ENCODE results near the gene RPA1. TPM values are rescaled to one million over a fixed set of nuclear protein-coding genes. Genes with fewer than 3 reads are reported as not detected.
"Not testable (repeated sequence)": the region's sequence is repeated elsewhere in the genome, so short reads cannot be mapped to it uniquely, and the experiment has no call there.

RPA1 gene
- total RNA-seq, 1 experiment from 2014 or later: 68.7 TPM

DNA sequence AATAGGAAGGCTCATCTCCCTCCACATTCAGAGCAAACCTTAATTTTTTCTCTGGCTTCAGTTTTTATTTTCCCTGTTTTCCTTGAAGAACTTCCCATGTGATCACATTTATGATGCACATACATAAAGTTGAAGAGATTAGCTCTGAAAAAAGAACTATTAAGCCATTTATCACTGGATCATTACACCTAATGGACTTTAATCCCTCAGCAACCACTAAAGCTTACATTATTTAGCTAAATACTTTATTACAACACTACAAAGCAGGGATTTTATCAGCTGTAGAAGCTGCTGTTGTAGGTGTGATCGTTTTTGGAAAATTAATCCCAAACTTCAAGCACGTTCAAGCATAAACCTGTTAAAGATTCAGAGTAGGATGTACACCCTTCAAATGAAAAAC lies 21.2 kb upstream of the RPA1 start:
- no peak for DNase-seq (ENCODE audit: low read depth)
- in situ Hi-C loops (cut with HindIII; ENCODE audit: low pct_unique_long_range_greater_than_20kb, low sequenced_read_pairs): no loop called here

DNA sequence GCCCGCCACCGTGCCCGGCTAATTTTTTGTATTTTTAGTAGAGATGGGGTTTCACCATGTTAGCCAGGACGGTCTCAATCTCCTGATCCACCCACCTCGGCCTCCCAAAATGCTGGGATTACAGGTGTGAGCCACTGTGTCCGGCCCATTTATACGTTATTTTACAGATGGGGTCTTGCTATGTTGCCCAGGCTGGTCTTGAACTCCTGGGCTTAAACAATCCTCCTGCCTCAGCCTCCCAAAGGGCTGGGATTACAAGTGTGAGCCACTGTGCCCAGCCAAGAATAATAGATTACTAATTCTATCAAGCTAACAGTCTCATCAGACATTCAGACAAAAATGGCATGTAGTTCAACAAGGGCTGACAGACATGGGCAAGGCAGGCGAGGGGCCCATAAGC lies 20.0 kb upstream of the RPA1 start:
- in situ Hi-C loops (cut with HindIII; ENCODE audit: low pct_unique_long_range_greater_than_20kb, low sequenced_read_pairs); DNase-seq (ENCODE audit: low read depth): not testable (repeated sequence)

DNA sequence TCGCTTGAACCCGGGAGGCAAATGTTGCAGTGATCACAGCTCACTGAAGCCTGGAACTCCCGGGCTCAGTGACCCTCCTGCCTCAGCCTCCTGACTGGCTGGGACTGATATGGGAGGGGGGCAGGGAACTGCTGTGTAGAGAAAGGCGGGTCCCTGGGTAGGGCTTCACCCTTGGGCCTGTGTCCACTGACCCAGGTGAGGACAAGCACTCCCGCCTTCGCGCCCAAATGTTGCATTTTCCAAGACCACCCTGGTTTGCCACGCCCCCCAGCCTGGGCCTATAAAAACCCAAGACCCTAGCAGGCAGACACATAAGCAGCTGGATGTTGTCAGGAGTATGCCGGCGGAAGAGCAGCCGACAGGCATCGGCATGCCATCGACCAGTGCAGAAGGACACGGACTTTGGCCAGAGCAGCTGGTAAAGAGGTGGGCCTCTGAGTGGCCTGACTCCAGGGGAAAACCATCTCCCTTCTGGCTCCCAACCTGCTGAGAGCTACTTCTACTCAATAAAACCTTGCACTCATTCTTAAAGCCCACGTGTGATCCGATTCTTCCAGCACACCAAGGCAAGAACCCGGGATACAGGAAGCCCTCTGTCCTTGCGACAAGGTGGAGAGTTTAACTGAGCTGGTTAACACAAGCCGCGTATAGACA lies 19.2 kb upstream of the RPA1 start:
- no peak for DNase-seq (ENCODE audit: low read depth)
- in situ Hi-C loops (cut with HindIII; ENCODE audit: low pct_unique_long_range_greater_than_20kb, low sequenced_read_pairs): no loop called here

DNA sequence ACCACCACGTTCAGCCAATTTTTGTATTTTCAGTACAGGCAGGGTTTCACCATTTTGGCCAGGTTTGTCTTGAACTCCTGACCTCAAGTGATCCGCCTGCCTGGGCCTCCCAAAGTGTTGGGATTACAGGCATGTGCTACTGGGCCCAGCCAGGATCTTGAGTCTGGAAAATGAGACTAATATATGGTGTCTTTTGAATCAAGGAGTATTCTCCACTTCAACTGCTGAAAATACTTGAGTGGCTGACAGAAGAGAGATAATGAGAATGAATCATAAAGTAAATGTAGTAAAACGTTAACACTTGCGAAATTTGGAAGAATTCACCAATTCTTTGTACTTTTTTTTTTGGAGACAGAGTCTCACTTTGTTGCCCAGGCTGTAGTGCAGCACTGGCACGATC lies 16.7 kb upstream of the RPA1 start:
- in situ Hi-C loops (cut with HindIII; ENCODE audit: low pct_unique_long_range_greater_than_20kb, low sequenced_read_pairs): no loop called here
- no peak for DNase-seq (ENCODE audit: low read depth)

DNA sequence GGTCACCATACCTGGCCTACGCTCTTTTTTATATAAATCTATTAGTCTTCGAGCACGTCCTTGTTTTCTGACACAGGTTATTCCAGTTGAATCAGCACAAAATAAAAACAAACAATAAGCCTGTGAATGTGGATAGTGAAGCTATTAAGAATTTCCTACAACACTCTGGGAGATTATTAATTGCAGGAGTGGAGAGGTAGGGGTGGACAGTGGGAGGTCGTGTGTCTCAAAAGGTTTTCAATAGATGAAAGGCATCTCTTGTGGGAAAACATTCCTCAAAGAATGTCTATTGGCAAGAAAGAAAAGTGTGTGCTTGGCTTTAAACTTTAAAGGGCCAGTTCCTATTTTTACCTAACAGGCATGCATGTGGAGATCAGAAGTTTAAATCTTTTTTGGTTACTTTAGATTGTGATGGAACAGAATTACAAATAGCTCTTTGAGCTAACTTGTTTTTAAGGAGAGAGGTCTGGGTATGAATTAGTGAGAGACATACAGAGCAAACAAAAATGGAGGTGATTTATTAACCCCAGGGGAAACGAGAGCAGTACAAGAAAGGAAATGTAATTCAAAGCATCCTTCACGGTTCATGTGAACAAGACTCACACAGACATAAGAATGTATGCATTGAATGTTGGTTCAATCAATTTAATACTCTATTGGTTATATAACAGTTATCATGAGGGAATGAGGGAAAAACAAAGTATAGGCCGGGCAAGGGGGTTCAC lies 9.1 kb upstream of the RPA1 start:
- in situ Hi-C loops (cut with HindIII; ENCODE audit: low pct_unique_long_range_greater_than_20kb, low sequenced_read_pairs): no loop called here
- no peak for DNase-seq (ENCODE audit: low read depth)

DNA sequence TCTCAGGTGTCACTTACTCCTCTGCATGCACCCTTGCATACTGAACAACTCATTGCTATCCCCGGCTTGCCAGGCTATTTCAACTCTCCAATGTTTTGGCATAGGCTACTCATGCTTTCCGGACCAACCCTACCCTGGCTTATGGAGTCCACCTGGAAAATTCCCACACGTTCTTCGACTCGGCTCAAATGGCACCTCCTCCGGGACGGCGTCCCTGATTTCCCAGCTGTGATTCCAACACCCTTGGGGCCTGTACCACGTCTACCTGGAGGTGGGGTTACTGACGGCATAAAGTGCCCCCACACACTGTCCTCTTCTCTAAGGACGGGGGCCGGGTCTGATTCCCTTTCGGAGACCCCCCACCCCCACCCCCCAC lies 601 bp upstream of the RPA1 start:
- no peak for DNase-seq (ENCODE audit: low read depth)
- in situ Hi-C loops (cut with HindIII; ENCODE audit: low pct_unique_long_range_greater_than_20kb, low sequenced_read_pairs): no loop called here

DNA sequence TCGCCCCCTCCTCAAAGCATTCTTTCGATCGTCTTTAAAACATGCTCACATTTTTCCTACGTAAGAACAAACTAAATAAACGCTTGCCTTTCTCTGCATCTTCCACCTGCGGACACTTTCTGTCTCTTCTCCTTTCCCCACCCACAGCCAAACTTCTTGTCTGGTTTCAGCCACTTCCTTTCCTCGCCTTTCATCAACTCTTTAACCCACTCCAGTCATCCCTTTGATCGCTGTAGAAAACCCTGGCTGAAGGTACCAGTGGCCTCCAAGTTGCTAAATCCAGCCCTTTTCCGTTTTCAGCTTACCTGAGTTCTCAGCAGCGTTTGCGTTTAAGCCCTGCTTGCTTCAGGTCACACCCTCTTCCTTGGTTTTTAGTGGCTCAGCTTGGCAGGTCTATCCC lies 483 bp downstream of the RPA1 start:
- DNase-seq (ENCODE audit: low read depth): peak; percentile 27
- in situ Hi-C loops (cut with HindIII; ENCODE audit: low pct_unique_long_range_greater_than_20kb, low sequenced_read_pairs): no loop called here

DNA sequence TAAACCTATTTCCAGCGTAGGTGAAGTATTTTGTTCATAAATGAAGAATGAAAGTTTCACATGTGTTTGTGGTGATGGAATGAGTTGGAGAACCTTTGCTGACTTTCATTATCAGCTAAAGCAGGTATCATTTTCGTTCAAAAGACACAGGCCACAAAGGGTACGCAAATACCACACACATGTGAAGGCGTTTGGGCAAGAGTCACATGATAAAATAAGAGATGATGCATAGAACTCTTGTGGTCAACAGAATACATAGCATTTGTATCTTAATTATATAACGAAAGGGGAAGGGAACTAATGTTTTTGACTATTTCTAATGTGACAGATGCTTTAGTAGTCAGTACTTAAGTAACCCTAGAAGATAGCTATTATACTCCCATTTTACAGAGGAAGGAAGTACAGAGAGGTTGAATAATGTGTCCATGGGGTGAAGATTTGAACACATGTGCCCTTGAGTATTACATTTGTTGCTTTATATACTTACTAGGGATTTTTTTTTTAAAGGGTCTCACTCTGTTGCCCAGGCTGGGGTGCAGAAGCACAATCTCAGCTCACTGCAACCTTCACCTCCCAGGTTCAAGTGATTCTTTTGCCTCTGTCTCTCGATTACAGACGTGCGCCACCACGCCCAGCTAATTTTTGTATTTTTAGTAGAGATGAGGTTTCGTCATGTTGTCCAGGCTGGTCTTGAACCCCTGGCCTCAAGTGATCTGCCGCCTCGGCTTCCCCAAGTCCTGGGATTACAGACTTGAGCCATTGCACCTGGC lies 4.8 kb downstream of the RPA1 start:
- in situ Hi-C loops (cut with HindIII; ENCODE audit: low pct_unique_long_range_greater_than_20kb, low sequenced_read_pairs): no loop called here
- no peak for DNase-seq (ENCODE audit: low read depth)

DNA sequence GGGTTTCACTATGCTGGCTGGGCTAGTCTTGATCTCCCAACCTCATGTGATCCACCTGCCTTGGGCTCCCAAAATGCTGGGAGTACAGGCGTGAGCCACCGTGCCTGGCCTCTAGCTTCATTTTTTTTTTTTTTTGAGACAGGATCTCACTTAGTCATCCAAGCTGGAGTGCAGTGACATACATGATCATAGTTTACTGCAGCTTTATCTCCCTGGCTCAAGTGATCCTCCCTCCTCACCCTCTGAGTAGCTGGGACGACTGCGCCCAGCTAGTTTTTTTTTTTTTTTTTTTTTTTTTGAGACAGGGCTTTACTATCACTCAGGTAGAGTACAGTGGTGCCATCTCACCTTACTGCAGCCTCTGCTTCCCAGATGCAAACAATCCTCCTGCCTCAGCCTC lies 9.7 kb downstream of the RPA1 start:
- DNase-seq (ENCODE audit: low read depth): no peak
- in situ Hi-C loops (cut with HindIII; ENCODE audit: low pct_unique_long_range_greater_than_20kb, low sequenced_read_pairs): no loop called here

DNA sequence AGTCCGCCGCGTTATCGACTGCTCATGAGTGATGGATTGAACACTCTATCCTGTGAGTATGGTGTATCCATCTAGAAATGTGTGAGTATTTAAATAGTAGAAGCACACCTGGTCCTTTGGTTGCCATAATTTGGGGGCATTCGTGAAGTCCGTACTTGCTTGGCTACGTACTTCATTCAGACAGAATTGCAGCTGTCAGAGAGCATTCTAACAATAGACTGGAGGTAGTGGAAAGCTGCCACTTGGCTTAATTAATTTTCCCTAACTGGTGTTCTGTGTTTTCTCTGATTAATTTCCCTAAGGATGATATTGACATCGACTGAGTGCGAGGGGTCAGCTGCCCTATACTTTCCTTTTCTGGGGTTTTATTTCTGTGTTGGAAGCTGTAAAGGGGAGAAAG lies 14.1 kb downstream of the RPA1 start:
- no peak for DNase-seq (ENCODE audit: low read depth)
- in situ Hi-C loops (cut with HindIII; ENCODE audit: low pct_unique_long_range_greater_than_20kb, low sequenced_read_pairs): no loop called here

DNA sequence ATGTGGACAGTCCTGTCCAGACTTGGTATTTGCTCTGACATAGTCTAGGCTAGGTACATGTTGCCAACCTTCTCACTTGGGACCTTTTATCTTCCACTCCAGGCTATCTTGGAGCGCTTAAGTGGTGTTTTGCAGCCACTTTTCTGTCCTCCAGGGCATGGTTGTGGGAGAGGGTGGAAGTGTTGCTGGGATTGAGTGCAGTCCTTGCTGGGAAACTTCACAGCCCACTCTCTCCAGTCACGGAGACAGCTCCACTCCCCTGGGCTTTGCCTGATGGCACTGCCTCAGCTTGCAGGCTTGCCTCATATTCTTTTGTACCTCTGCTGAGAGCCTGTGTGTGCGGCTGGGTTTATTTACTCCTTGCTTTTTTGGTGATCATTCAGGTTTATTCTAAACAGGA lies 17.4 kb downstream of the RPA1 start:
- in situ Hi-C loops (cut with HindIII; ENCODE audit: low pct_unique_long_range_greater_than_20kb, low sequenced_read_pairs): no loop called here
- DNase-seq (ENCODE audit: low read depth): no peak

DNA sequence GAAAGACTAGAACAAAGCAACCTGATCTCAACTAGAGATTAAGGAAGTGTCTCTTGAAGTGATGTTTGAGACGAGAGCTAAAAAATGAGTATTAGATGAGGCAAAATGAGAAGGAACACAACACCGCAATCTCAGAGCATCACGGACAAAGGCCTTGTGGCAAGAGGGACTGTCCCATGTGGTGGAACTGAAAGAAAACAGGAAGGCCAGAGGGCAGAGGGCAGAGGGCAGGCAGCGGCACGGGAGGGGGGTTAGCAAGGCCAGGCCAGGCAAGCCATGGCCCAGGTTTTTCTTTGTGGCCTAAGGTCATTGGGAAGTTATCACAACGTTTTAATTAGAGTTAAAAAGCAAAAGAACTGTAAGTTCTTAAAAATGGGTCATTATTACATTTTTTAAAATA lies 22.5 kb downstream of the RPA1 start:
- in situ Hi-C loops (cut with HindIII; ENCODE audit: low pct_unique_long_range_greater_than_20kb, low sequenced_read_pairs): no loop called here
- DNase-seq (ENCODE audit: low read depth): no peak

DNA sequence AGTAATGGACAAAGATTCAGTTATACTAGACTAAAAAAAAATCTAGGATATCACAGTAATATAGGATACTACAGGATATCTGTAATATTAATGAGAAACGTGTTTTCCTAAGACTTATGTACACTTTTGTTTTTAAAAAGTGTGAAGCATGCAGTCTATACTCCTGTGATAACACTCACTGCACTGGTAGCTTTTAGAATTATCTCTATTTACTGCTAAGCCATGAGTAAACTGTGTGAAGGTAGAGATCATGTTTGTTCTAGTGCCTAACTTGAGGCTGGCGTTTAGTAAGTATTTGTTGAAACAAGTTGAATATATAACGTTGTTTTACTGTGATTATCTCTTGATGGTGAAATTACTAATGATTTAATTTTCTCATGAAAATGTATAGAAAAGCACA lies 23.9 kb downstream of the RPA1 start:
- in situ Hi-C loops (cut with HindIII; ENCODE audit: low pct_unique_long_range_greater_than_20kb, low sequenced_read_pairs): no loop called here
- no peak for DNase-seq (ENCODE audit: low read depth)

DNA sequence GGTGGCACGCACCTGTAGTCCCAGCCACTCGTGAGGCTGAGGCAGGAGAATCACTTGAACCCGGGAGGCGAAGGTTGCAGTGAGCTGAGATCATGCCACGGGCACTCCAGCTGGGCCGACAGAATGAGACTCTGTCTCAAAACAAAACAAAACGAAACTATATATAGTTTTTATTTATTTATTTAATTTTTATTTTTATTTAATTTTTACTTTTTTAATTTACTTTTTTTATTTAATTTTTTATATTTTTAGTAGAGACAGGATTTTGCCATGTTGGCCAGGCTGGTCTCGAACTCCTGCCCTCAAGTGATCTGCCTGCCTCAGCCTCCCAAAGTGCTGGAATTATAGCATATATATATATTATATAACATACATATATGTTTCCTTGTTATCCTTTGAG lies 26.7 kb downstream of the RPA1 start:
- DNase-seq (ENCODE audit: low read depth); in situ Hi-C loops (cut with HindIII; ENCODE audit: low pct_unique_long_range_greater_than_20kb, low sequenced_read_pairs): not testable (repeated sequence)

DNA sequence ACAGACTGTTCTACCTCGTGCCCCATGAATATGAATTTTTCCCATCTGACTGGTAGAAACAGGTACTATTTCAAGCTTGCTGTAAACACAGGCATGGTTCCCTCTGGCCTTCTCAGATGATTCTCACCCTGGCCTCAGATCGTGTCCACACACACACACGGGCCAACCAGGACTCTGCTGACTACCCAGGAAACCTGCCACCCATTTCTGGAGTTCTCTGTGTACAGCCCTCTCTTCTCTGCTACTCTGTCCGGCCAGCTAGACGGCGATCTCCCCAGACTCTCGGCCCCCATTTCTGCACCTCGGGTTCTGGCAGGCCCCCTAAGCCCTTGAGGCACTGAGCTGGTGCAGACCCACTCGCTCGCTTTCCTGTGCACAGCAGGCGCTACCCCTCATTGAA lies 31.2 kb downstream of the RPA1 start:
- in situ Hi-C loops (cut with HindIII; ENCODE audit: low pct_unique_long_range_greater_than_20kb, low sequenced_read_pairs): no loop called here
- DNase-seq (ENCODE audit: low read depth): no peak

DNA sequence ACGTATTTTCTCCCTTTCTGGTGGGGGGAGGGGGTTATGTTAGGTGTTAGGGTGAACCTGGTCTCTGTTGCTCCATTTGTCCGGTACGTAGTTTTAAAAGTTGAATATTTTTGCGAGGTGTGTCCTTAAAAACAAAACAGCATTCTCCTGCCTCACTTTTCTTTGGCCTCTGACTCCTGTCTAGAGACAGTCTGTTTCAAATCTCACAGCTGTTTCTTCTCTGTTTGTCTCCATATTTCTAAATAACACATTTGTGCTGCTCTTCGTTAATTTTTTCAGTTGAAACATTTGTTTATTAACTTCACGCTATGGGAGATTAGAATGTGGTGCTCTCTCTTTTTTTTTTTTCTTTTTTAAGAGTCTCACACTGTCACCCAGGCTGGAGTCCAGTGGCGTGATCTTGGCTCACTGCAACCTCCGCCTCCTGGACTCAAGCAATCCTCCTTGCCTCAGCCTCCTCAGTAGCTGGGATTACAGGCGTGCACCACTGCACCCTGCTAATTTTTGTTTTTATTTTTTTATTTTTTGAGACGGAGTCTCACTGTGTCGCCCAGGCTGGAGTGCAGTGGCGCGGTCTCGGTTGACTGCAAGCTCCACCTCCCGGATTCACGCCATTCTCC lies 31.7 kb downstream of the RPA1 start:
- in situ Hi-C loops (cut with HindIII; ENCODE audit: low pct_unique_long_range_greater_than_20kb, low sequenced_read_pairs): no loop called here
- DNase-seq (ENCODE audit: low read depth): no peak

DNA sequence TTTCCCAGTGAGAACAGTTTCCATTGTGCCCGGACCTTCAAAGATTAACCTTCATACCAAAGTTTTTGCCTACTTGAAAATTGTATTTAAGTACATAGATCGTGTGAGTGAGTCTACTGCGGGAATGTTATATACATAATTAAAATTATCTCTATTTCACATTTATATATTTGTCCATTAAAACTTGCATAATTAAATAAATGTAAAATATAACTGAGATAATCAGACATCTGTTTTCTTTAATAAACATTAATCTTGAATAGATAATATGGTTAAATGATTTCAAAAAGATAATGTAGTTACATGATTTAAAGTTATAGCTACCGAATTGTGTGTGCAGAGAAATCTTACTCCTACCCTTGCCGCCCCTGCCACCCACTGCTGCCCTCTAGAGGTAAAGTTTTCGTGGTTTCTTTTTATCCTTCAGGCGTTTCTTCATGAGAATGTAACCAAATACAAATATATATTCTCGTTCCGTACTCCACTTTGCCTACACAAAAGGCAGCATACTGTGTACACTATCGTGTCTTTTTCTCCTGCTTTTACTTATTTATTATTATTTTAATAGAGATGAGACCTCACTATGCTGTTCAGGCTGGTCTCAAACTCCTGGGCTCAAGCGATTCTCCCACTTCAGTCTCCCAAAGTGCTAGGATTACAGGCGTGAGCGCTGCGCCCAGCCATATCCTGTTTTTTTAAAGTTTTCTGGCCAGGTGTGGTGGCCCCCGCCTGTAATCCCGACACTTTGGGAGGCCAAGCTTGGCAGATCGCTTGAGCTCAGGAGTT lies 35.6 kb downstream of the RPA1 start:
- in situ Hi-C loops (cut with HindIII; ENCODE audit: low pct_unique_long_range_greater_than_20kb, low sequenced_read_pairs): no loop called here
- DNase-seq (ENCODE audit: low read depth): no peak

DNA sequence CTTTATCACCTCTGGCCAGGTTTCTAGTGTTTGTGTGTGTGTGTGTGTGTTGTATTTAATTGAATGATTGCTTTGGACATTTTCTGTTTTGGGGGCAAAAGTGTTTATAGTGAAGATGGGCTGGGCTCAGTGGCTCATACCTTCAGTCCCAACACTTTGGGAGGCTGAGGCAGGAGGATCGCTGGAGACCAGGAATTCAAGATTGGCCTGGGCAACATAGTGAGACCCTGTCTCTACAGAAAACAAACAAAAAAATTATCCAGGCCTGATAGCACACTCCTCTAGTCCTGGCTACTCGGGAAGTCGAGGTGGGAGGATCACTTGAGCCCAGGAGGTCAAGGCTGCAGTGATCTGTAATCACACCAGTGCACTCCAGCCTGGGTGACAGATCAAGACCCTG lies 37.5 kb downstream of the RPA1 start:
- in situ Hi-C loops (cut with HindIII; ENCODE audit: low pct_unique_long_range_greater_than_20kb, low sequenced_read_pairs): no loop called here
- DNase-seq (ENCODE audit: low read depth): no peak

Measured in Caki2 (cell line).